SJSA1 (cell line): ENCODE data around the gene NUMB. TPM values are rescaled to one million over a fixed set of nuclear protein-coding genes. Genes with fewer than 3 reads are reported as not detected.

ENCODE experiments used
- DNase-seq, 2 experiments: peaks; one replicate each; pipeline ENCODE4 v3.0.0-alpha.2; 2015 to 2020; ENCODE audit warnings: low spot score in 2 of 2, low read depth in 1 of 2
- H3K27ac ChIP-seq: fragments of 250-450 bp; sonication (Bioruptor Pico); 2 replicates; pipeline ENCODE4 v1.5.1; 2020; ENCODE audit warnings: mild to moderate bottlenecking, moderate library complexity
- H3K27me3 ChIP-seq: fragments of 250-450 bp; sonication (Bioruptor Pico); replicated peaks from 2 replicates; pipeline ENCODE4 v1.5.1; 2020; ENCODE audit warnings: mild to moderate bottlenecking, moderate library complexity
- H3K36me3 ChIP-seq: fragments of 250-450 bp; sonication (Bioruptor Pico); 2 replicates; pipeline ENCODE4 v1.5.1; 2020; ENCODE audit warnings: mild to moderate bottlenecking
- H3K4me1 ChIP-seq: fragments of 250-450 bp; sonication (Bioruptor Pico); replicated peaks from 2 replicates; pipeline ENCODE4 v1.6.1; 2021; ENCODE audit warnings: mild to moderate bottlenecking
- H3K4me3 ChIP-seq: fragments of 250-450 bp; sonication (Bioruptor Pico); 2 replicates; pipeline ENCODE4 v1.5.1; 2020; ENCODE audit warnings: mild to moderate bottlenecking
- H3K9me3 ChIP-seq: fragments of 250-450 bp; sonication (Bioruptor Pico); replicated peaks from 2 replicates; pipeline ENCODE4 v1.5.1; 2020; ENCODE audit warnings: mild to moderate bottlenecking
- total RNA-seq: library from RNA; depleted of rRNA; stranded (reverse); fragments of >200 nt; shearing (Covaris generic); gene quantifications from 2 replicates; pipeline ENCODE4 v1.2.3, GENCODE V29; 2014

NUMB gene
- total RNA-seq, 1 experiment from 2014 or later, result 11.1 TPM

- H3K27me3 ChIP-seq, result peaks cover 13% of the 10 kb centered on the region
- H3K9me3 ChIP-seq, result no peaks in the 10 kb centered on the region
- DNase-seq, result no peak
- H3K4me1 ChIP-seq, result peaks cover 30% of the 10 kb centered on the region
- no peak overlapping the region for H3K27ac ChIP-seq
- no peaks in the 10 kb centered on the region for H3K36me3 ChIP-seq
- H3K4me3 ChIP-seq, result no peak overlapping the region
Observed at GRCh38 chr14:73238941-73239340, 219.4 kb downstream of the NUMB start.

DNA sequence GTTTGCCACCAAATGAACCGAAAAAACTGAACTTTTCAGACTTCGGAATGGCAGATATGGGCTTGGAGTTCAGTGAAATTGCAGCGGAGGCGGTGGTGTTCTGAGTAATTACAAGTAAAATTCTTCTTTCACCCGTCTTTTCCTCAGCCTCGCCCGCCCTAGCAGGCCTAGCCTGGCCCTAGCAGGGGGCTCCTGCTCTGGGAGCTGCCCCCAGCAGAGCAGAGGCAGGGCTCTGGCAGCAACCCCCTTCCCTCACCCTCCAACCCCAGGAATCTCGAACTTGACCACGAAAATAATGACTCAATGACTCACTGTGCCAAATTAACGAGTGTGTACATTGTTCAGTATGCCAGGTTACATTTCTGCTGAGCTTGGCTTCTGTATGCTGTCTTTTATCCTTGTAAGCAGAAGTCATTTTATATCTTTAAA lies 219.9 kb downstream of the NUMB start:
- Histone ChIP-seq H3K4me1 (peaks cover 30% of the 10 kb centered on the region), H3K9me3 (no peaks in the 10 kb centered on the region), H3K4me3 (peak overlapping the region; percentile 31), H3K27ac (peak overlapping the region; percentile 49; the same call in 1 of the 2 replicates), H3K27me3 (peaks cover 13% of the 10 kb centered on the region), H3K36me3 (no peaks in the 10 kb centered on the region)
- peak; percentile 68 to 77 for DNase-seq

DNA sequence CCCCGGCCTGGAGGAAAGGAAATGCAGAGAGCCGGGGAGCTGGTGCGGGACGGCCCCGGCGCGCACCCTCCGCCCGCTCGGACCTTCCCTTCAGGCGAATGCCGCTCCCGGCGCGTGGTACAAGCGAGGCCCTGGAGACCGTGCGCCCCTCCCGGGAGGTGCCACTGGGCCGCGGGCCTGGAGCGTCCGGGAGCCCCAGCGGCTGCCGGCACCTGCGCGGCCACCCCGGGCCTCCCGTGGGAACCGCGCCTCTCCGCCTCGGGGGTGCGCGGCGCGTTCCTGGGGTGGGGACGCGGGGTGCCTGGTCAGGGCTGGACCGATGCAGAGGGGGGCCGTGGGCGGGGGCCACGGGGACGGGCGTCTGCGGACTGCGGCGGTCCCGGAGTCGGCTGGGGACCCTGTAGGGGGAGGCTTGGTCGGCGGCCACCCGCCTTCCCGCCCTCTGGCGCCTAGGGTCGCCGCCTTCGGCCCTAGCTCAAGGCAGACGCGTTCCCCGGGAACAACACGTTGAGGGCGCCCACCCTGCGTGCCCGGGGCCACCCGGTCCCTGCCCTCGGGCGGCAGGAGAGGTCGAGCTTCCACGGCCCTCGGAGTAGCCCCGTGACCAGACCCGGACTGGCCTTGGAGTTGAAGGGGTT lies 220.4 kb downstream of the NUMB start:
- Histone ChIP-seq H3K27ac (peak overlapping the region; percentile 49; the same call in 1 of the 2 replicates), H3K27me3 (peaks cover 13% of the 10 kb centered on the region), H3K4me3 (peak overlapping the region; percentile 31), H3K9me3 (no peaks in the 10 kb centered on the region), H3K36me3 (no peaks in the 10 kb centered on the region), H3K4me1 (peaks cover 30% of the 10 kb centered on the region)
- DNase-seq, result no peak

- Histone ChIP-seq H3K4me3 (peak within 1 kb of the TSS; percentile 31), H3K9me3 (no peaks in the 10 kb centered on the region), H3K27ac (peak within 1 kb of the TSS; percentile 49; the same call in 1 of the 2 replicates), H3K27me3 (peaks cover 13% of the 10 kb centered on the region), H3K36me3 (no peaks in the 10 kb centered on the region), H3K4me1 (peaks cover 31% of the 10 kb centered on the region)
- DNase-seq, result no peak
Observed at GRCh38 chr14:73237219-73237785, 221.0 kb downstream of the NUMB start, which contains the start of gene PAPLN. Gene PAPLN (plus strand): TSS chr14:73237506. CDS start chr14:73239779, 2,273 bp downstream.

DNA sequence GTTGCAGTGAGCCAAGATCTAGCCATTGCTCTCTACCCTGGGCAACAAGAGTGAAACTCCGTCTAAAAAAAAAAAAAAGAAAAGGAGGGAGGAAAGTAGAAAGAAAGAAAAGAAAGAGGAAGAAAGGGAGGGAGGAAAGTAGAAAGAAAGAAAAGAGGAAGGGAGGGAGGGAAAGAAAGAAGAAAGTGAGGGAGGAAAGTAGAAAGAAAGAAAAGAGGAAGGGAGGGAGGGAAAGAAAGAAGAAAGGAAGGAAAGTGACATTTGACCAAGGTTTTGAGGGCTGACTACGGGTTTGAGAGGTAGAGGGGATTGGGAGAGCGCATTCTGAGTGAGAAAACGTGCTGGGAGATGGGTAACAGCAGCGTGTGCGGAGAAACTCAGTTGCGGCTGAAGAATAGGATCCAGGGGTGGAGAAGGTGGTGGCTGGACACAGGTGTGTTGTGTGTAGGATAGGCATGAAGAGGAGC lies 221.6 kb downstream of the NUMB start:
- Histone ChIP-seq H3K36me3 (no peaks in the 10 kb centered on the region), H3K4me3 (no peak overlapping the region), H3K4me1 (peaks cover 36% of the 10 kb centered on the region), H3K27ac (no peak overlapping the region), H3K27me3 (peaks cover 13% of the 10 kb centered on the region), H3K9me3 (no peaks in the 10 kb centered on the region)
- no peak for DNase-seq

DNA sequence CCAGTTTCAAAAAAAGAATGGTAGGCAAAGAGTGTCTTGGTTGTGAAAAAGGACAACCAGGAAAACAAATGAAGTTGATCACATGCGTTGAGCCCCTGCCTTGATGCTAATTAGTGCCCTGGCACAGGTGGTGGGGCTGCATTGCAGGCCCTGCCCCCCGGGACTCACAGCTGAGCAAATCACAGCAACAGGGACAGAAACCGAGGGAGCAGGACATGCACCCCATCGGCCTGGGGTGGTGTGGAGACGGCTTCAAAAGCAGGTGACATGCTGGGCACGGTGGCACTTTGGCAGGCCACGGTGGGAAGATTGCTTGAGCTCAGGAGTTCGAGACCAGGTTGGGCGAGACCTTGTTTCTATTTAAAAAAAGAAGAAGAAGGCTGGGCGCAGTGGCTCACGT lies 222.2 kb downstream of the NUMB start:
- Histone ChIP-seq H3K27ac (no peak overlapping the region), H3K4me3 (no peak overlapping the region), H3K36me3 (no peaks in the 10 kb centered on the region), H3K9me3 (no peaks in the 10 kb centered on the region), H3K4me1 (peaks cover 36% of the 10 kb centered on the region), H3K27me3 (peaks cover 13% of the 10 kb centered on the region)
- DNase-seq, result no peak

DNA sequence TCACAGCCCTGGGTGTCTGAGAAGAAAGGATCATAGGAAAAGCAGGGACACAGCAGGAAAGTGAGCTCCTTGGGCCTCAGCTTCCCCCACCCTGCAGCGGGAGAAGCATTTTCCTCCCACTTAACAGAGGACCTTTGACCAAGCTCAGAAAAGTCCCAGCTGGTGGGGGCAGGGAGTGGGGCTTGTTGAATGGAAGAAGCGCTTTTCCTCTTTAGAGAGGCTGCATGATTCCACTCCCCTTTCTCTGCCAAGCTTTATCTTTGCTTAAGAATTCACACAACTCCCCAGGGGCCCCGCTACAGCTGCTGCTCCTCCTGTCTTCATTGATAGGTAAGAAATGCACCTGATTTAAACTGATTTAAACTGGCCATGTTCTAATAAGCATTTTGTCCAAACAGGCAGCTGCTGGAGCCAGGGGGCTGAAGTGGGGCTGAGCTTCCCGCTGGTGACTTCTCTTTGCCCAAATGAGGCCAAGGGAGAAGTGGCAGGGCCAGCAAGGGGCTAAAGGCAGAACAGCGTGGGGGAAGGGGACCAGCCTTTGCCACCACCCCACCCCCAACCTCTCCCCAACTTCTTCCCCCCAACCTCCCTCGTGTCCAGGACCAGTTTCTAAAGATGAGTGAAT lies 222.7 kb downstream of the NUMB start:
- peaks cover 36% of the 10 kb centered on the region for H3K4me1 ChIP-seq
- H3K27me3 ChIP-seq, result peaks cover 13% of the 10 kb centered on the region
- H3K36me3 ChIP-seq, result no peaks in the 10 kb centered on the region
- H3K4me3 ChIP-seq, result no peak overlapping the region
- no peaks in the 10 kb centered on the region for H3K9me3 ChIP-seq
- H3K27ac ChIP-seq, result no peak overlapping the region
- DNase-seq, result no peak

DNA sequence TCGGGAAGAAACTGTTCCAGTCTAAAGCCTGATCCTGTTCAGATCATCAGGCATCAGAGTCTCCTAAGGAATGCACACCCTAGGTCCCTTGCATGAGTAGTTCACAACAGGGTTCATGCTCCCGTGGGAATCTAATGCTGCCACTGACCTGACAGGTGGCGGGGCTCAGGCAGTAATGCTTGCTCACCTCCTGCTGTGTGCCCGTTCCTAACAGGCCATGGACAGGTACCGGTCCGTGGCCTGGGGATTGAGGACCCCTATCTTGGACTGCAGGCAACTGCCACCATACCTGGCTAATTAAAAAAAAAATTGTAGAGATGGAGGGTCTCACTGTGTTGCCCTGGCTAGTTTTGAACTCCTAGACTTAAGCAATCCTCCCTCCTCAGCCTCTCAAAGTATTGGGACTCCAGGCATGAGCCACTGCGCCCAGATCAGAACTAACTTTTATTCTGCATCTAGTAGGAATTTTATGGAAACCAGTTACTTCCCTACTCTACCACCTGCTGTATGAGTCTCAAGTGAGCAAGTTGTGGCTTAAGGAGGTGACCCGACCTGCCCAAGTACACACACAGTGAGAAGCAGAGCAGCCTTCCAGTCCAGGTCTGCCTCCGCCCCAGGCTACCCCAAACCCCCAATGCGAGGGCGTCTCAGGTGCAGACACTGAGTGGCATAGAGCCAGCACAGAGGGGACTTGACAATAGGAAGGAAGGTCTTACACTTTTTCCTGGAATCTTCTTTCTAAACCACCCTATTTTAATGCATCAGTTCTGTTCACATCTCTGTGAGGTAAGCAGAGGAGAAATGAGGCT lies 223.6 kb downstream of the NUMB start:
- Histone ChIP-seq H3K9me3 (no peaks in the 10 kb centered on the region), H3K27ac (no peak overlapping the region), H3K36me3 (no peaks in the 10 kb centered on the region), H3K4me1 (peaks cover 34% of the 10 kb centered on the region), H3K4me3 (no peak overlapping the region), H3K27me3 (peaks cover 13% of the 10 kb centered on the region)
- DNase-seq, result no peak

DNA sequence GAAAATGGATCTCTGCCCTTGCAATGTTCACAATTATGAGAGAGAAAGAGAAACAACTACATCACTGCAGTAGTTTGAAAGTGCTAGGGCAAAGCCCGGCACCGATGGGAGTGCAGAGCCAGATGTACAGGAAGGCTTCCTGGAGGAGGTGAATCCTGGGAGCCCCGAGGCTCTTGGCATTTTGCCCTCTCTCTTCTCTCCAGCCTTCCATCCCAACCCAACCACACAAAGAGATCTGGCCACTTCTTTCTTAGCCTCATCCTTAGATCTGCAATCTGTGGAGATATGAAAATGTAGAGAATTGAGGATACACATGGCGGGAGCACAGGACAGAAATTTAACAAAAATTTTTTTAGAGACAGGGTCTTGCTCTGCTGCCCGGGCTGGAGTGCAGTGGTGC lies 224.3 kb downstream of the NUMB start:
- Histone ChIP-seq H3K9me3 (no peaks in the 10 kb centered on the region), H3K4me3 (no peak overlapping the region), H3K36me3 (no peaks in the 10 kb centered on the region), H3K27ac (no peak overlapping the region), H3K27me3 (peaks cover 13% of the 10 kb centered on the region), H3K4me1 (peaks cover 30% of the 10 kb centered on the region)
- DNase-seq, result no peak

GRCh38 chr14:73233564-73233963 lies 224.8 kb downstream of the NUMB start:
- Histone ChIP-seq H3K4me3 (no peak overlapping the region), H3K27ac (no peak overlapping the region), H3K27me3 (peaks cover 13% of the 10 kb centered on the region), H3K4me1 (peaks cover 30% of the 10 kb centered on the region), H3K36me3 (no peaks in the 10 kb centered on the region), H3K9me3 (no peaks in the 10 kb centered on the region)
- no peak for DNase-seq

GRCh38 chr14:73232984-73233383 lies 225.4 kb downstream of the NUMB start:
- Histone ChIP-seq H3K27me3 (peaks cover 10% of the 10 kb centered on the region), H3K9me3 (no peaks in the 10 kb centered on the region)
- DNase-seq, result no peak

GRCh38 chr14:73231981-73232851 lies 226.1 kb downstream of the NUMB start:
- no peak overlapping the region for H3K27ac ChIP-seq
- H3K9me3 ChIP-seq, result no peaks in the 10 kb centered on the region
- H3K36me3 ChIP-seq, result no peaks in the 10 kb centered on the region
- H3K27me3 ChIP-seq, result peaks cover 3% of the 10 kb centered on the region; the same call in 1 of the 2 replicates
- no peak for DNase-seq
- H3K4me1 ChIP-seq, result peaks cover 30% of the 10 kb centered on the region
- H3K4me3 ChIP-seq, result no peak overlapping the region

More at GRCh38 chr14:73232984-73233383, 225.4 kb downstream of the NUMB start:
- Histone ChIP-seq H3K4me1 (peaks cover 30% of the 10 kb centered on the region), H3K36me3 (no peaks in the 10 kb centered on the region), H3K27ac (no peak overlapping the region), H3K4me3 (no peak overlapping the region)

- Histone ChIP-seq H3K27me3 (no peaks in the 10 kb centered on the region), H3K4me3 (no peak overlapping the region), H3K36me3 (no peaks in the 10 kb centered on the region), H3K9me3 (no peaks in the 10 kb centered on the region), H3K4me1 (peaks cover 29% of the 10 kb centered on the region), H3K27ac (no peak overlapping the region)
- DNase-seq, result no peak
Observed at GRCh38 chr14:73230051-73230450, 228.3 kb downstream of the NUMB start.
